Suprapubic skin (tissue), 4 donors: ENCODE results near the gene MAP3K15. TPM values are rescaled to one million over a fixed set of nuclear protein-coding genes. Genes with fewer than 3 reads are reported as not detected.
"Not testable (repeated sequence)": the region's sequence is repeated elsewhere in the genome, so short reads cannot be mapped to it uniquely, and the experiment has no call there.

ENCODE experiments used
- DNase-seq, 2 donors: peaks; one replicate each; pipeline ENCODE4 v3.0.0-alpha.2; 2019; ENCODE audit warnings: low spot score in 2 of 2
- H3K27ac ChIP-seq: fragments of 200-600 bp; sonication (generic); one replicate; pipeline ENCODE4 v1.5.1; 2019
- H3K27me3 ChIP-seq: fragments of 200-600 bp; sonication (generic); one replicate; pipeline ENCODE4 v1.5.1; 2019
- H3K36me3 ChIP-seq: fragments of 200-600 bp; sonication (generic); one replicate; pipeline ENCODE4 v1.5.1; 2019
- H3K4me1 ChIP-seq: fragments of 200-600 bp; sonication (generic); one replicate; pipeline ENCODE4 v1.5.1; 2019
- H3K4me3 ChIP-seq: fragments of 200-600 bp; sonication (generic); one replicate; pipeline ENCODE4 v1.5.1; 2019; ENCODE audit warnings: mild to moderate bottlenecking
- H3K9me3 ChIP-seq: fragments of 200-600 bp; sonication (generic); one replicate; pipeline ENCODE4 v1.5.1; 2019
- CTCF ChIP-seq, 2 donors: fragments of 200-600 bp in 1 of 2; fragments of 450-650 bp in 1 of 2; sonication (generic) in 1 of 2; IDR thresholded peaks; one replicate each; pipeline ENCODE4 v1.5.1; 2016 to 2019; ENCODE audit warnings: antibody characterized with exemption in 2 of 2, mild to moderate bottlenecking in 1 of 2, moderate library complexity in 1 of 2
- EP300 ChIP-seq: sonication (generic); formaldehyde crosslinking; IDR thresholded peaks from one replicate; pipeline ENCODE4 v1.6.1; 2017; ENCODE audit warnings: antibody characterized with exemption
- POLR2A ChIP-seq, 2 donors: fragments of 450-650 bp; IDR thresholded peaks; one replicate each; pipeline ENCODE4 v1.6.1; 2017; ENCODE audit warnings: antibody characterized with exemption in 2 of 2, mild to moderate bottlenecking in 2 of 2, moderate library complexity in 2 of 2
- POLR2AphosphoS5 ChIP-seq, 3 donors: sonication (generic); formaldehyde crosslinking; IDR thresholded peaks; one replicate each; pipeline ENCODE4 v1.6.1; 2017; ENCODE audit warnings: antibody characterized with exemption in 3 of 3
- whole genome bisulfite sequencing: methylation state at CpG from one replicate; pipeline ENCODE4 v1.1.5; 2018; 5-methylcytosine and 5-hydroxymethylcytosine counted together
- total RNA-seq, 4 donors: library from RNA; depleted of rRNA; stranded (reverse); fragments of >200 nt; gene quantifications; one replicate each; pipeline ENCODE4 v1.1.0, GENCODE V29; 2016

MAP3K15 gene
- total RNA-seq, 4 donors from 2014 or later: not detected

DNA sequence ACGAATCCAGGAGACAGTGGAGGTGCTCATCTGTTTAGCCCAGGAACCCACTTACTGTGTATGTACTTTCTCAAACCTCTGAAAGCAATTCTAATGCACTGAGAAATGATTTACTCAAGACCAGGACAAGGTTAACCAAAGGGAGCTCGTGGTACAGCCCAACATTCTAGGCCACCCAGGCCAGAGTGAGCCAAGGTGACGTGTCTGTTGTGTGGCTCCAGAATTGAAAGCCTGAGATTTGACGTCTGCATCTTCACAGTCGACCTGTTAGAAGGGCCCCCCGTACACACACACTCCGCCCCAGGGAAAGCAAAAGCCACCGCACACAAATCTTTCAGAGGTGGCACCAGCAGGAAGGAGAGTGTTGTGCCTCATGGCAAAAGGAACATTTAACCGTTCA, 2.3 kb downstream of the MAP3K15 start:
- Histone ChIP-seq H3K27me3 (peaks cover 13% of the 10 kb centered on the region), H3K27ac (no peak overlapping the region), H3K4me1 (peaks cover 5% of the 10 kb centered on the region), H3K36me3 (no peaks in the 10 kb centered on the region), H3K9me3 (no peaks in the 10 kb centered on the region), H3K4me3 (no peak overlapping the region)
- WGBS: 38% methylated on average over 7 of the region's 9 CpGs
- no peak for TF ChIP-seq POLR2A (IDR thresholded peaks at IDR 0.05)
- TF ChIP-seq EP300: no peak
- DNase-seq: no peak

GRCh38 chrX:19512359-19512758, 2.9 kb downstream of the MAP3K15 start:
- Histone ChIP-seq H3K27ac (no peak overlapping the region), H3K4me3 (no peak overlapping the region), H3K4me1 (peaks cover 5% of the 10 kb centered on the region), H3K9me3 (no peaks in the 10 kb centered on the region), H3K36me3 (no peaks in the 10 kb centered on the region), H3K27me3 (peaks cover 13% of the 10 kb centered on the region)
- 84% methylated on average over 8 of the region's 8 CpGs for WGBS
- DNase-seq: no peak
- no peak for TF ChIP-seq CTCF (IDR thresholded peaks at IDR 0.05)
- TF ChIP-seq POLR2A (IDR thresholded peaks at IDR 0.05): no peak
- TF ChIP-seq EP300: no peak
- no peak for TF ChIP-seq POLR2AphosphoS5 (IDR thresholded peaks at IDR 0.05)

DNA sequence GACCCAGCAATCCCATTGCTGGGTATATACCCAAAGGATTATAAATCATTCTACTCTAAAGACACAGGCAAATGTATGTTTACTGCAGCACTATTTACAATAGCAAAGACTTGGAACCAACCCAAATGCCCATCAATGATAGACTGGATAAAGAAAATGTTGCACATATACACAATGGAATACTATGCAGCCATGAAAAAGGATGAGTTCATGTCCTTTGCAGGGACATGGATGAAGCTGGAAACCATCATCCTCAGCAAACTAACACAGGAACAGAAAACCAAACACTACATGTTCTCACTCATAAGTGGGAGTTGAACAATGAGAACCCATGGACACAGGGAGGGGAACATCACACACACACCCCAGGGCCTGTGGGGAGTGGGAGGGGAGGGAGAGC, 3.5 kb downstream of the MAP3K15 start:
- H3K4me3 ChIP-seq, H3K9me3 ChIP-seq, H3K36me3 ChIP-seq, H3K27ac ChIP-seq, DNase-seq, H3K4me1 ChIP-seq: not testable (repeated sequence)
- peaks cover 12% of the 10 kb centered on the region for H3K27me3 ChIP-seq

DNA sequence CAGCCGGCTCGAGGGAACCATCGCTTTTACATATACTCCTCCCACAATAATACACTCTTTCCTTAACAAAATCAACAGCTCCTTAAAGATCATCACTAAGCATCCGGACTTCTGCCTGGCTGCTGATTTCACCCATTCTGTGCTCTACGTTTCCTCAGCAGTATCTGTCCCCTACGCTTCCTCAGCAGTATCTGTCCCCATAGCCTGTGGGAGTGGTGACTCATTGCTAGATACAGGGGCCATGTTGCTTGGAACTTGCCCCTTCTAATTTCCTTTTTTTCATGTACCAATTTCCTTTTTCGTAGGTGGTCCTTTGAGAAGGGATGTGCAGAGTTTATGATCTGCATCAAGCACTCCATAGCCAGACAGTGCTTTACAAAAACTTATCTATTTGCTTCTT, 18.6 kb downstream of the MAP3K15 start:
- Histone ChIP-seq H3K27me3 (no peaks in the 10 kb centered on the region), H3K4me3 (no peak overlapping the region), H3K4me1 (no peaks in the 10 kb centered on the region), H3K9me3 (no peaks in the 10 kb centered on the region), H3K36me3 (no peaks in the 10 kb centered on the region), H3K27ac (no peak overlapping the region)
- WGBS: 73% methylated on average over 7 of the region's 7 CpGs
- TF ChIP-seq CTCF (IDR thresholded peaks at IDR 0.05): no peak
- TF ChIP-seq POLR2A (IDR thresholded peaks at IDR 0.05): no peak
- DNase-seq: no peak

DNA sequence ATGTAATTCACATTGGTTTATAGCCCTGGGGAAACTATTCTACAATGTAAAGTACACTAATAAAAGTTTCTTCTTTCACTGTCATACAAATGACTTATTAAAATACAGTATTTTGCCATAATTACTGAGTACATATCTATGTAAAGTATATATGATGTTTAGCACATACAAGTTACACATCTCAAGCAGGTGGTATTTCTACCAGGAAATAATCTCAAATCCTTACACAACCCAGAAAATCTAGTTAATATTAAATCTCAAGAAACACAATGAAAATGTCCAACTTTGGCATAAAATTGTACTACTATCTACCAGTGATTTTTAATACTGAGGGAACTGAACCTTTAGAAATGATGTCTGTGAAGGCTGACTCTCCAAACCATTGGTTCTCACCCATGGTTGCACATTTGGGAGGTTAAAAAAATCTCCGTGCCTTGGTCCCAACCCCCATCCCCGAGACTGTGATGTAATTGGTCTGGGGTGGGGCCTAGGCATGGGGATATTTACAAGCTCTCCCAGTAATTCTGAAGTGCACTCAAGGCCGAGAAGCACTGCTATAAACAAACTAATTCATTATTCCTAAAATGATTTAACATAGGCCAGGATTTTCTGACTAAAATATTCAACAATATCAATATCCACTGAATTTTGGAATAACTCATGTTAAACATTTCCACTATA, 27.6 kb downstream of the MAP3K15 start:
- Histone ChIP-seq H3K9me3 (no peaks in the 10 kb centered on the region), H3K4me1 (no peaks in the 10 kb centered on the region), H3K27me3 (no peaks in the 10 kb centered on the region), H3K36me3 (no peaks in the 10 kb centered on the region), H3K27ac (no peak overlapping the region), H3K4me3 (no peak overlapping the region)
- DNase-seq: no peak
- TF ChIP-seq POLR2AphosphoS5 (IDR thresholded peaks at IDR 0.05) (no peak), POLR2A (IDR thresholded peaks at IDR 0.05) (no peak), EP300 (no peak), CTCF (IDR thresholded peaks at IDR 0.05) (no peak)
- WGBS: 75% methylated on average over 3 of the region's 3 CpGs

- H3K4me1 ChIP-seq: no peaks in the 10 kb centered on the region
- TF ChIP-seq POLR2A (IDR thresholded peaks at IDR 0.05): no peak
- no peak for TF ChIP-seq EP300
- TF ChIP-seq CTCF (IDR thresholded peaks at IDR 0.05): no peak
- TF ChIP-seq POLR2AphosphoS5 (IDR thresholded peaks at IDR 0.05): no peak
- no peak for DNase-seq
- H3K9me3 ChIP-seq: no peaks in the 10 kb centered on the region
- no peaks in the 10 kb centered on the region for H3K27me3 ChIP-seq
- H3K4me3 ChIP-seq: no peak overlapping the region
- no peak overlapping the region for H3K27ac ChIP-seq
- WGBS: 87% methylated on average over 1 of the region's 1 CpG
- H3K36me3 ChIP-seq: no peaks in the 10 kb centered on the region
Observed at GRCh38 chrX:19479458-19479857, 35.9 kb downstream of the MAP3K15 start.

- not testable (repeated sequence) for H3K27me3 ChIP-seq, H3K9me3 ChIP-seq, H3K36me3 ChIP-seq, H3K27ac ChIP-seq, H3K4me1 ChIP-seq, H3K4me3 ChIP-seq, DNase-seq
- 87% methylated on average over 2 of the region's 2 CpGs for WGBS
Observed at GRCh38 chrX:19468383-19468782, 46.9 kb downstream of the MAP3K15 start.
